GM23338 (cell line): ENCODE data around the gene NUAK2. TPM values are rescaled to one million over a fixed set of nuclear protein-coding genes. Genes with fewer than 3 reads are reported as not detected.

ENCODE experiments used
- ATAC-seq: fragments of 200-7000 bp; cut with Tn5 transposase; 3 replicates; pipeline ENCODE4 v1.9.1; 2020
- DNase-seq: peaks from one replicate; pipeline ENCODE4 v3.0.0-alpha.2; 2015; ENCODE audit warnings: low spot score
- H2AFZ ChIP-seq: fragments of 200-600 bp; sonication (generic); 2 replicates; pipeline ENCODE4 v1.8.0; 2016; ENCODE audit warnings: antibody characterized with exemption, mild to moderate bottlenecking, moderate library complexity
- H3F3A ChIP-seq: fragments of 200-600 bp; sonication (generic); replicated peaks from 2 replicates; pipeline ENCODE4 v1.8.0; 2017; ENCODE audit warnings: antibody characterized with exemption, mixed run types, low read depth
- H3K27ac ChIP-seq: fragments of 200-600 bp; sonication (generic); 2 replicates; pipeline ENCODE4 v1.6.1; 2016; ENCODE audit warnings: low read depth
- H3K27me3 ChIP-seq: fragments of 200-600 bp; sonication (generic); 2 replicates; pipeline ENCODE4 v1.8.0; 2016; ENCODE audit warnings: mild to moderate bottlenecking, mixed run types, moderate library complexity; ENCODE audit not compliant: insufficient read depth
- H3K36me3 ChIP-seq: fragments of 200-600 bp; sonication (generic); 2 replicates; pipeline ENCODE4 v1.8.0; 2016; ENCODE audit warnings: mild to moderate bottlenecking; ENCODE audit not compliant: insufficient read depth
- H3K4me1 ChIP-seq: fragments of 200-600 bp; sonication (generic); 2 replicates; pipeline ENCODE4 v1.8.0; 2016; ENCODE audit warnings: mild to moderate bottlenecking, moderate library complexity; ENCODE audit not compliant: insufficient read depth
- H3K4me2 ChIP-seq: fragments of 200-600 bp; sonication (generic); 2 replicates; pipeline ENCODE4 v1.7.1; 2017; ENCODE audit warnings: mixed run types
- H3K4me3 ChIP-seq: fragments of 200-600 bp; sonication (generic); 2 replicates; pipeline ENCODE4 v1.6.1; 2016; ENCODE audit warnings: mixed run types
- H3K79me2 ChIP-seq: fragments of 200-600 bp; sonication (generic); replicated peaks from 2 replicates; pipeline ENCODE4 v1.8.0; 2017; ENCODE audit warnings: mild to moderate bottlenecking; ENCODE audit not compliant: insufficient read depth
- H3K9me2 ChIP-seq: fragments of 200-600 bp; sonication (generic); 2 replicates; pipeline ENCODE4 v1.8.0; 2017; ENCODE audit not compliant: insufficient read depth
- H4K20me1 ChIP-seq: fragments of 200-600 bp; sonication (generic); replicated peaks from 2 replicates; pipeline ENCODE4 v1.8.0; 2017; ENCODE audit warnings: mild to moderate bottlenecking; ENCODE audit not compliant: insufficient read depth
- H3K27ac Mint-ChIP-seq: 2 replicates; pipeline ENCODE4 v1.8.0; 2020; ENCODE audit warnings: inconsistent platforms, mild to moderate bottlenecking, moderate library complexity, mixed read lengths
- H3K27me3 Mint-ChIP-seq: 3 replicates; pipeline ENCODE4 v1.8.0; 2022; ENCODE audit warnings: low read depth, mild to moderate bottlenecking, moderate library complexity, mixed read lengths, inconsistent platforms; ENCODE audit not compliant: insufficient read depth, poor library complexity
- H3K36me3 Mint-ChIP-seq: 3 replicates; pipeline ENCODE4 v1.8.0; 2021; ENCODE audit warnings: low read depth, mild to moderate bottlenecking, inconsistent platforms, moderate library complexity, mixed read lengths
- H3K4me1 Mint-ChIP-seq: 3 replicates; pipeline ENCODE4 v1.8.0; 2020; ENCODE audit warnings: mild to moderate bottlenecking, inconsistent platforms, mixed read lengths
- H3K4me3 Mint-ChIP-seq: 3 replicates; pipeline ENCODE4 v1.8.0; 2021; ENCODE audit warnings: moderate library complexity, mild to moderate bottlenecking, inconsistent platforms, mixed read lengths
- H3K9me3 Mint-ChIP-seq: 3 replicates; pipeline ENCODE4 v1.8.0; 2020; ENCODE audit warnings: moderate library complexity, mild to moderate bottlenecking, inconsistent platforms, mixed read lengths
- CREB1 ChIP-seq: fragments of 250-450 bp; sonication (Bioruptor Pico); IDR thresholded peaks from 2 replicates; pipeline ENCODE4 v1.5.0; 2020; ENCODE audit warnings: low read depth, mild to moderate bottlenecking, moderate library complexity
- CTCF ChIP-seq, 2 experiments: fragments of 200-600 bp in 1 of 2; sonication (generic) in 1 of 2; conservative IDR thresholded peaks; 2 replicates each; pipeline versions ENCODE4 v1.5.1 to v1.6.1; 2016 to 2017; ENCODE audit warnings: antibody characterized with exemption in 2 of 2, low read depth in 2 of 2, mild to moderate bottlenecking in 2 of 2, moderate library complexity in 1 of 2
- ETS1 ChIP-seq: IDR thresholded peaks from 2 replicates; pipeline ENCODE4 v1.6.1; 2016; ENCODE audit warnings: antibody characterized with exemption
- EZH2phosphoT487 ChIP-seq: fragments of 200-600 bp; sonication (generic); IDR thresholded peaks from one replicate; pipeline ENCODE4 v1.8.1; 2018; ENCODE audit warnings: antibody characterized with exemption; ENCODE audit not compliant: unreplicated experiment
- NANOG ChIP-seq: IDR thresholded peaks from 2 replicates; pipeline ENCODE4 v1.6.1; 2016; ENCODE audit warnings: antibody characterized with exemption, borderline replicate concordance
- POLR2AphosphoS5 ChIP-seq: IDR thresholded peaks from 2 replicates; pipeline ENCODE4 v1.6.1; 2016; ENCODE audit warnings: antibody characterized with exemption, low read depth
- REST ChIP-seq: IDR thresholded peaks from one replicate; pipeline ENCODE4 v1.6.1; 2018; ENCODE audit warnings: antibody characterized with exemption; ENCODE audit not compliant: unreplicated experiment
- ZNF331 ChIP-seq: fragments of 250-450 bp; sonication (Bioruptor Pico); IDR thresholded peaks from 2 replicates; pipeline ENCODE4 v1.5.0; 2020; ENCODE audit warnings: low read depth, mild to moderate bottlenecking, moderate library complexity
- polyA plus RNA-seq: library from polyadenylated mRNA; unstranded; fragments of >200 nt; fragmentation: Nextera tagmentation; extraction: Ambion mirVana; gene quantifications from 2 replicates; pipeline ENCODE4 v1.2.1, GENCODE V29; 2016
- total RNA-seq: library from RNA; depleted of rRNA; stranded (reverse); fragments of >200 nt; shearing (Covaris generic); gene quantifications from 2 replicates; pipeline ENCODE4 v1.2.3, GENCODE V29; 2014

NUAK2 gene
- total and polyA plus RNA-seq, 2 experiments from 2014 or later, result 7.8 to 15.3 TPM

DNA sequence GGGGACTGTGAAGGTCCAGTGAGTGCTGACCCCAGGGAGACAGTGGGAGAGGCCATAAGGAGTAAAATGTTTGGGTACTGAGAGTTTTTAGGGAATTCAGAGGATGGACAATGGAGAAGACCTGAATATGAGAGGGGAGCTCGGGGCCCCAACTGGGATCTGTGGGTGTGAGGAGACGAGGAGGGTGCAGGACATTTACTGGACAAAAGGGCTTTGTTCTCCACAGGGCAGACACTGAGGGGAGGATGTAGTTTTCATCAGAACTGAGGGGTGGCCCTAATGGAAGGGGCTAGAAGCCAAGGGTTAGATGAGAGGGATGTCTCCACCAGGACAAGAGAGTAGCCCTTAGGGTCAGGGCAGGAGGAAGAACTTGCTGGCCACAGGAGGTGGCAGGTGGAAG, 63.8 kb downstream of the NUAK2 start (continued):
- TF ChIP-seq REST (no peak), ZNF331 (CRISPR knock-in tag) (no peak), EZH2phosphoT487 (no peak), POLR2AphosphoS5 (no peak), NANOG (no peak), CREB1 (no peak)

DNA sequence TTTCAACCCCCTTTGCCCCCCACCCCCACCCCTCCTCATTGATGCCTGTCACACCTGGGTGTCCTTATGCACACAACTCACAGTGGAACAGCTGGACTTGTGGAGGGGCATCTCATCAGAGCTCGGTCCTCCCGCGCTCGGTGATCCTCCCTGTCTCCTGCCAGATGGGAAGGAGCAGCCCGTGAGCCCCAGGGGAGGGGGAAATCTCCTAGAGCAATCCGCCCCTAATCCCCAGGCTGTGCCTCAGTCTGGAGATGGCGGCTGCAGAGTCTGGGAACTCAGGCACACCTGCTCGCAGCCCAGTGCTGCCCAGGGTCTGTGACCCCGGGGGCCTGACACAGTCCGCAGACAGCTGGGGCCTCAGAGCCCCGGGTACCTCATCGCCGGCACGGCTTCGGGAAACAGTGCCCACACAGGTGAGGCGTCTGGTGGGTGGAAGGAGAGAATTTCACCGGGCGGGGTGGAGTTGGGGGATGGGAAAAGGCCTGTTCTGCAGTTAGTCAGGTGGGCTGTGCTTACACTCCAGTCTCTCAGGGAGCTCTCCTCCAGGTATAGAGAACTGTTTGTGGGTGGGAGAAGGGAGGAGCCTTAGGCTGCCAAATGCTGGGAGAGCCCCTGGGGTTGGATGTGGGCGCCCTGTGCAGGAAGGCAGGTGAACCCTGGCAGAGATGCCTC, 64.5 kb downstream of the NUAK2 start:
- Histone ChIP-seq H3K4me2 (no peak overlapping the region), H3K79me2 (no peaks in the 10 kb centered on the region), H3K4me1 (peaks cover 6% of the 10 kb centered on the region), H3K27ac (no peak overlapping the region), H3F3A (no peaks in the 10 kb centered on the region), H3K9me2 (no peaks in the 10 kb centered on the region), H2AFZ (no peak overlapping the region), H4K20me1 (no peaks in the 10 kb centered on the region), H3K36me3 (no peaks in the 10 kb centered on the region), H3K27me3 (no peaks in the 10 kb centered on the region), H3K4me3 (no peak overlapping the region)
- Mint-ChIP-seq H3K27me3 (peaks cover 8% of the 10 kb centered on the region), H3K4me3 (no peak overlapping the region), H3K9me3 (no peaks in the 10 kb centered on the region), H3K36me3 (no peaks in the 10 kb centered on the region), H3K4me1 (peaks cover 28% of the 10 kb centered on the region), H3K27ac (peak overlapping the region; percentile 72)
- ATAC-seq (no peak), DNase-seq (no peak)
- no peak for TF ChIP-seq ZNF331 (CRISPR knock-in tag)

GRCh38 chr1:205255941-205256780, 65.4 kb downstream of the NUAK2 start:
- Histone ChIP-seq H3K79me2 (no peaks in the 10 kb centered on the region), H3K27me3 (no peaks in the 10 kb centered on the region), H2AFZ (no peak overlapping the region), H3K4me3 (no peak overlapping the region), H3F3A (no peaks in the 10 kb centered on the region), H3K9me2 (no peaks in the 10 kb centered on the region), H4K20me1 (no peaks in the 10 kb centered on the region), H3K36me3 (no peaks in the 10 kb centered on the region), H3K27ac (no peak overlapping the region), H3K4me1 (no peaks in the 10 kb centered on the region; the same call in 1 of the 2 replicates), H3K4me2 (no peak overlapping the region)
- Mint-ChIP-seq H3K9me3 (no peaks in the 10 kb centered on the region), H3K36me3 (no peaks in the 10 kb centered on the region), H3K27ac (no peak overlapping the region), H3K27me3 (peaks cover 6% of the 10 kb centered on the region), H3K4me1 (peaks cover 23% of the 10 kb centered on the region), H3K4me3 (no peak overlapping the region)
- TF ChIP-seq CTCF (conservative IDR thresholded peaks at IDR 0.05; ENCODE audit: low read depth in 2 of 2) (peak; percentile 93 to 100), ETS1 (no peak)
- ATAC-seq (peak; percentile 89), DNase-seq (peak; percentile 88)
